Kidney (tissue), 14 donors: ENCODE results near the gene LRFN4. TPM values are rescaled to one million over a fixed set of nuclear protein-coding genes. Genes with fewer than 3 reads are reported as not detected.
A peak's percentile ranks its signal among the peaks of the same experiment; 100 is the strongest.

Experiments used
- DNase-seq, 5 donors: peaks; one replicate each; pipeline ENCODE4 v3.0.0-alpha.2; 2013 to 2020
- FAIRE-seq: peaks from 2 replicates; lab custom pipeline; 2012; peaks lifted over from hg19 to GRCh38; lab: Jason Lieb, UNC
- H3K27ac ChIP-seq, 2 donors: one replicate each; pipeline ENCODE4 v1.7.0; 2013; ENCODE audit warnings: low read depth in 2 of 2, low read length in 2 of 2, inconsistent platforms in 1 of 2
- H3K27me3 ChIP-seq: one replicate; pipeline ENCODE4 v1.7.1; 2013; ENCODE audit warnings: low read length, inconsistent platforms; ENCODE audit not compliant: control insufficient read depth, insufficient read depth
- H3K36me3 ChIP-seq, 3 donors: one replicate each; pipeline versions ENCODE4 v1.7.0 to v1.7.1; 2013; ENCODE audit warnings: low read length in 3 of 3, control low read depth in 1 of 3, inconsistent platforms in 1 of 3; ENCODE audit not compliant: insufficient read depth in 3 of 3, control insufficient read depth in 2 of 3
- H3K4me1 ChIP-seq, 3 donors: one replicate each; pipeline versions ENCODE4 v1.7.0 to v1.7.1; 2013; ENCODE audit warnings: low read length in 3 of 3, inconsistent platforms in 1 of 3, low read depth in 1 of 3; ENCODE audit not compliant: control insufficient read depth in 2 of 3, insufficient read depth in 2 of 3
- H3K4me3 ChIP-seq, 3 donors: one replicate each; pipeline versions ENCODE4 v1.7.0 to v1.8.1; 2013; ENCODE audit warnings: low read length in 3 of 3, control low read depth in 1 of 3, inconsistent platforms in 1 of 3
- H3K9ac ChIP-seq, 3 donors: one replicate each; pipeline versions ENCODE4 v1.7.0 to v1.7.1; 2013; ENCODE audit warnings: low read length in 3 of 3, control low read depth in 1 of 3, inconsistent platforms in 1 of 3
- H3K9me3 ChIP-seq, 3 donors: one replicate each; pipeline versions ENCODE4 v1.7.0 to v1.7.1; 2013; ENCODE audit warnings: low read length in 3 of 3, control low read depth in 1 of 3, inconsistent platforms in 1 of 3; ENCODE audit not compliant: control insufficient read depth in 2 of 3, insufficient read depth in 1 of 3
- CTCF ChIP-seq: IDR thresholded peaks from 3 replicates; pipeline ENCODE4 v1.5.1; 2012; ENCODE audit warnings: mild to moderate bottlenecking, moderate library complexity, borderline replicate concordance; ENCODE audit not compliant: insufficient read depth; ENCODE audit errors: extremely low read depth
- intact Hi-C: fragments of 100-400 bp; cut with DNase I; formaldehyde crosslinking; loops from one replicate; pipeline ENCODE4 v1.11.1; 2022
- polyA plus RNA-seq: library from polyadenylated mRNA; stranded (reverse); fragments of 350-450 nt; fragmentation: Illumina TruSeq; extraction: RNeasy Lipid Tissue Mini Kit (QIAGEN cat#74804); gene quantifications from one replicate; pipeline ENCODE4 v1.2.3, GENCODE V29; 2014; ENCODE audit warnings: low read depth, low replicate concordance; ENCODE audit not compliant: insufficient read depth
- total RNA-seq: library from RNA; stranded (reverse); fragmentation: NEBNext Ultra II Directional; extraction: Animal tissue kit (Norgen Biotek cat#: 25700); gene quantifications from one replicate; pipeline ENCODE4 v1.2.1, GENCODE V29; 2021
- donor health status: control.
- donor health status: control.
- donor health status: control.
- donor health status: control.
- donor health status: control.
- donor health status: DM: yes; HTN: yes; CAD: no.
- donor health status: Normal renal cell carcinoma (clear cell type).

Gene LRFN4
- total and polyA plus RNA-seq, 2 donors from 2014 or later = 6.8 to 22.3 TPM

GRCh38 chr11:66847461-66848232, 9.2 kb upstream of the LRFN4 start:
- TF ChIP-seq CTCF = no peak
- peaks cover 0 to 5% (median 2%) of the 10 kb centered on the region in 3 donors for H3K36me3 ChIP-seq
- intact Hi-C loops = no loop called here
- FAIRE-seq = no peak
- peaks cover 0 to 5% (median 0%) of the 10 kb centered on the region in 3 donors for H3K4me1 ChIP-seq
- H3K27ac ChIP-seq = no peak overlapping the region
- H3K27me3 ChIP-seq = no peaks in the 10 kb centered on the region
- peak in 1 of 5 donors; percentile 53 for DNase-seq
- no peaks in the 10 kb centered on the region for H3K9me3 ChIP-seq
- no peak overlapping the region for H3K4me3 ChIP-seq
- H3K9ac ChIP-seq = no peak overlapping the region

GRCh38 chr11:66848671-66849500, 8.0 kb upstream of the LRFN4 start:
- H3K27me3 ChIP-seq = no peaks in the 10 kb centered on the region
- no peak overlapping the region for H3K27ac ChIP-seq
- no peaks in the 10 kb centered on the region for H3K9me3 ChIP-seq
- DNase-seq (peak in 1 of 5 donors; percentile 67), FAIRE-seq (no peak)
- intact Hi-C loops = no loop called here
- peaks cover 0 to 5% (median 0%) of the 10 kb centered on the region in 3 donors for H3K4me1 ChIP-seq
- H3K4me3 ChIP-seq = no peak overlapping the region
- H3K9ac ChIP-seq = no peak overlapping the region
- peaks cover 0 to 5% (median 2%) of the 10 kb centered on the region in 3 donors for H3K36me3 ChIP-seq
- no peak for TF ChIP-seq CTCF

- TF ChIP-seq CTCF = no peak
Observed at GRCh38 chr11:66849501-66850234, 7.2 kb upstream of the LRFN4 start.

More at GRCh38 chr11:66849501-66850234, 7.2 kb upstream of the LRFN4 start:
- H3K27me3 ChIP-seq = no peaks in the 10 kb centered on the region
- H3K9me3 ChIP-seq = no peaks in the 10 kb centered on the region
- DNase-seq (peak in 1 of 5 donors; percentile 62), FAIRE-seq (no peak)
- no peaks in the 10 kb centered on the region for H3K4me1 ChIP-seq
- no peak overlapping the region for H3K27ac ChIP-seq
- no peak overlapping the region for H3K4me3 ChIP-seq
- intact Hi-C loops = no loop called here
- H3K9ac ChIP-seq = no peak overlapping the region
- peaks cover 0 to 5% (median 2%) of the 10 kb centered on the region in 3 donors for H3K36me3 ChIP-seq
